HG03558 (cell line): ENCODE data around the gene MAML3.
"Not testable (repeated sequence)": the region's sequence is repeated elsewhere in the genome, so short reads cannot be mapped to it uniquely, and the experiment has no call there.

Source experiments
- ATAC-seq: cut with Tn5 transposase; IDR thresholded peaks from one replicate; pipeline ENCODE4 v1.9.1; 2021; ENCODE audit warnings: moderate number of reproducible peaks; ENCODE audit not compliant: unreplicated experiment; ENCODE audit errors: extremely low read depth

MAML3 gene

GRCh38 chr4:139725236-139725635, 428.7 kb downstream of the MAML3 start:
- ATAC-seq, result no peak

- no peak for ATAC-seq
Measured at GRCh38 chr4:139721789-139722188, 432.2 kb downstream of the MAML3 start.

- no peak for ATAC-seq
Measured at GRCh38 chr4:139720806-139721205, 433.2 kb downstream of the MAML3 start.

GRCh38 chr4:139719381-139720101, 434.4 kb downstream of the MAML3 start:
- no peak for ATAC-seq

- no peak for ATAC-seq
Measured at GRCh38 chr4:139718833-139719232, 435.2 kb downstream of the MAML3 start.

GRCh38 chr4:139718358-139718757, 435.6 kb downstream of the MAML3 start:
- no peak for ATAC-seq

- no peak for ATAC-seq
Measured at GRCh38 chr4:139715746-139716391, 438.1 kb downstream of the MAML3 start.

- no peak for ATAC-seq
Measured at GRCh38 chr4:139712882-139713281, 441.1 kb downstream of the MAML3 start.

- no peak for ATAC-seq
Measured at GRCh38 chr4:139711461-139711860, 442.5 kb downstream of the MAML3 start.

- ATAC-seq, result no peak
Measured at GRCh38 chr4:139710073-139710472, 443.9 kb downstream of the MAML3 start.

GRCh38 chr4:139709660-139710059, 444.3 kb downstream of the MAML3 start:
- ATAC-seq, result no peak

- no peak for ATAC-seq
Measured at GRCh38 chr4:139704915-139705485, 449.0 kb downstream of the MAML3 start.

GRCh38 chr4:139700568-139700967, 453.4 kb downstream of the MAML3 start:
- no peak for ATAC-seq

- not testable (repeated sequence) for ATAC-seq
Measured at GRCh38 chr4:139698167-139698925, 455.6 kb downstream of the MAML3 start.

GRCh38 chr4:139696491-139696890, 457.5 kb downstream of the MAML3 start:
- ATAC-seq, result no peak

- no peak for ATAC-seq
Measured at GRCh38 chr4:139694522-139695107, 459.4 kb downstream of the MAML3 start.

- no peak for ATAC-seq
Measured at GRCh38 chr4:139692309-139693012, 461.5 kb downstream of the MAML3 start.

GRCh38 chr4:139690419-139690818, 463.6 kb downstream of the MAML3 start:
- ATAC-seq, result no peak

GRCh38 chr4:139689093-139689722, 464.8 kb downstream of the MAML3 start:
- no peak for ATAC-seq
